ENCODE results near the gene KRTAP12-1. TPM values are rescaled to one million over a fixed set of nuclear protein-coding genes. Genes with fewer than 3 reads are reported as not detected.

The KRTAP12-1 gene
- total and polyA plus RNA-seq, 2 donors (not counting 3 experiments of a cell fraction or from before 2014, with no cell fraction given) = not detected

DNA sequence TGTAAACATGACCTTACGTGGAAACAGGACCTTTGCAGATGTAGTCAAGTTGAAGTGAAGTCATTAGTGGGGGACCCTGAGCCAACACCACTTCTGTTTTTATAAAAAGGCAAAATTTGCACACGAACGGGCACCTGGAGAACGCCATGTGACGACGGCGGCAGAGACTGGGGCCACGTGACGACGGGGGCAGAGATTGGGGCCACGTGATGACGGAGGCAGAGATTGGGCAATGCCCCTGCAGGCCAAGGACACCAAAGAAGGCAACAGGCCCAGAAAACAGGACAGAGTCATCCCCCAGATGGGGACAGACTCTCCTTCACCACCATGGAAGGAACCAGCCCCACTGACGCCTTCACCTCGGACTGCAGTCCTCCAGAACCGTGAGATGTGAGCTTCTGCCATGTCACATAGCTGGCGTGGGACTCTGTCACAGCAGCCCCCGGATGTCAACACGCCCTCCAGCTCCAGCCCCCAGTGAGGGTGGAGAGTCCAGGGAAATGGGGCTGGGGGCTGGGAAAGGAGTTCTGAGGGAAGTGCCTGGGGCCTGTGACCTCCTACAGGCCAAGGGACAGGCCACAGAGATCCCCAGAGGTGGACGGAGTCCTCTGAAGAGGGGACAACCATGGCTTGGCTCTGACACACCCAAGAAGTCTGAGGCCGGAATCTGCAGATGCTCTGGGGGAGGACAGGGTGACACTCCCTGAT, 31.5 kb downstream of the KRTAP12-1 start:
- H3K9me3 ChIP-seq (replicated peaks; ENCODE audit: control insufficient read depth, insufficient read depth, low read length) = no peaks in the 10 kb centered on the region
- no peaks in the 10 kb centered on the region for H3K79me2 ChIP-seq (ENCODE audit: control insufficient read depth, insufficient read depth, low read length)
- no peak overlapping the region for H3K27ac ChIP-seq (ENCODE audit: insufficient read depth, low read depth, low read length)
- no TSS peak for BruUV-seq (replicated peaks)
- TF ChIP-seq, protein P1, sequence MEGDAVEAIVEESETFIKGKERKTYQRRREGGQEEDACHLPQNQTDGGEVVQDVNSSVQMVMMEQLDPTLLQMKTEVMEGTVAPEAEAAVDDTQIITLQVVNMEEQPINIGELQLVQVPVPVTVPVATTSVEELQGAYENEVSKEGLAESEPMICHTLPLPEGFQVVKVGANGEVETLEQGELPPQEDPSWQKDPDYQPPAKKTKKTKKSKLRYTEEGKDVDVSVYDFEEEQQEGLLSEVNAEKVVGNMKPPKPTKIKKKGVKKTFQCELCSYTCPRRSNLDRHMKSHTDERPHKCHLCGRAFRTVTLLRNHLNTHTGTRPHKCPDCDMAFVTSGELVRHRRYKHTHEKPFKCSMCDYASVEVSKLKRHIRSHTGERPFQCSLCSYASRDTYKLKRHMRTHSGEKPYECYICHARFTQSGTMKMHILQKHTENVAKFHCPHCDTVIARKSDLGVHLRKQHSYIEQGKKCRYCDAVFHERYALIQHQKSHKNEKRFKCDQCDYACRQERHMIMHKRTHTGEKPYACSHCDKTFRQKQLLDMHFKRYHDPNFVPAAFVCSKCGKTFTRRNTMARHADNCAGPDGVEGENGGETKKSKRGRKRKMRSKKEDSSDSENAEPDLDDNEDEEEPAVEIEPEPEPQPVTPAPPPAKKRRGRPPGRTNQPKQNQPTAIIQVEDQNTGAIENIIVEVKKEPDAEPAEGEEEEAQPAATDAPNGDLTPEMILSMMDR (IDR thresholded peaks at IDR 0.05; ENCODE audit: extremely low read depth in 1 of 2, insufficient read depth in 1 of 2, low read depth in 1 of 2, low read length in 2 of 2) = no peak
- TF ChIP-seq MYC (IDR thresholded peaks at IDR 0.05; ENCODE audit: low read depth, low read length) (no peak), JUN (IDR thresholded peaks at IDR 0.05; ENCODE audit: borderline replicate concordance, insufficient read depth, insufficient read length, low read depth) (no peak), POLR2A (IDR thresholded peaks at IDR 0.05; ENCODE audit: low read depth, low read length) (no peak), POLR2AphosphoS5 (IDR thresholded peaks at IDR 0.05; ENCODE audit: insufficient read depth, low read depth, low read length) (no peak)
- TF ChIP-seq, protein P2, sequence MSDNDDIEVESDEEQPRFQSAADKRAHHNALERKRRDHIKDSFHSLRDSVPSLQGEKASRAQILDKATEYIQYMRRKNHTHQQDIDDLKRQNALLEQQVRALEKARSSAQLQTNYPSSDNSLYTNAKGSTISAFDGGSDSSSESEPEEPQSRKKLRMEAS (IDR thresholded peaks at IDR 0.05; ENCODE audit: insufficient read depth, insufficient read length) = no peak
- dilution Hi-C loops (cut with MboI; ENCODE audit: extremely low pct_ligation_motif_present, low sequenced_read_pairs) (no loop called here), intact Hi-C loops (cut with micrococcal nuclease) (no loop called here)
- DNase-seq (ENCODE audit: low read depth, low spot score) = no peak
- no peak overlapping the region for H3K4me2 ChIP-seq (ENCODE audit: insufficient read depth, low read length)
- no peak overlapping the region for H3K9ac ChIP-seq (replicated peaks; ENCODE audit: extremely low read depth, insufficient read depth, low read length)
- POLR2A ChIA-PET = no interaction called here
- H3K36me3 ChIP-seq (ENCODE audit: control insufficient read depth in 2 of 2, extremely low read depth in 1 of 2, insufficient read depth in 2 of 2, low read length in 2 of 2) = no peaks in the 10 kb centered on the region
- H3K9me1 ChIP-seq (replicated peaks; ENCODE audit: control insufficient read depth, extremely low read depth, insufficient read depth, low read length) = no peaks in the 10 kb centered on the region
- H2AFZ ChIP-seq (ENCODE audit: low read depth, low read length) = no peak overlapping the region
- FAIRE-seq = no peak
- CTCF ChIA-PET = no interaction called here
- no peak overlapping the region for H3K4me3 ChIP-seq (replicated peaks in 1 of 3; ENCODE audit: insufficient read depth in 1 of 3, low read depth in 1 of 3, low read length in 3 of 3)
- H3K4me1 ChIP-seq (ENCODE audit: control insufficient read depth, extremely low read depth, insufficient read depth, low read length) = no peaks in the 10 kb centered on the region
- no peaks in the 10 kb centered on the region for H3K27me3 ChIP-seq (ENCODE audit: control insufficient read depth in 2 of 2, insufficient read depth in 2 of 2, low read length in 2 of 2)
- H4K20me1 ChIP-seq (replicated peaks; ENCODE audit: control insufficient read depth, extremely low read depth, insufficient read depth, low read length) = no peaks in the 10 kb centered on the region
